Skeletal muscle cell (primary cell): ENCODE results near the gene CLMP.
"Not testable (repeated sequence)": the region's sequence is repeated elsewhere in the genome, so short reads cannot be mapped to it uniquely, and the experiment has no call there.

Source experiments
- DNase-seq: peaks from one replicate; pipeline ENCODE4 v3.0.0-alpha.2; 2010; ENCODE audit warnings: low read depth
- H3K4me3 ChIP-seq: 2 replicates; pipeline ENCODE4 v1.5.1; 2011; ENCODE audit warnings: low read depth, mild to moderate bottlenecking, control low read depth, low read length, moderate library complexity

CLMP gene

GRCh38 chr11:123174196-123175183 is 20.6 kb downstream of the CLMP start:
- H3K4me3 ChIP-seq: no peak overlapping the region
- DNase-seq: peak; percentile 95

- DNase-seq: no peak
Observed at GRCh38 chr11:123173856-123174186, 21.2 kb downstream of the CLMP start.

GRCh38 chr11:123173040-123173855 is 21.8 kb downstream of the CLMP start:
- peak; percentile 99 for DNase-seq

More at GRCh38 chr11:123173856-123174186, 21.2 kb downstream of the CLMP start:
- no peak overlapping the region for H3K4me3 ChIP-seq

GRCh38 chr11:123170929-123171328 is 24.1 kb downstream of the CLMP start:
- H3K4me3 ChIP-seq: no peak overlapping the region
- DNase-seq: no peak

More at GRCh38 chr11:123173040-123173855, 21.8 kb downstream of the CLMP start:
- no peak overlapping the region for H3K4me3 ChIP-seq

GRCh38 chr11:123169821-123170220 is 25.2 kb downstream of the CLMP start:
- no peak overlapping the region for H3K4me3 ChIP-seq
- DNase-seq: no peak

GRCh38 chr11:123168955-123169484 is 26.0 kb downstream of the CLMP start:
- no peak for DNase-seq
- H3K4me3 ChIP-seq: no peak overlapping the region

GRCh38 chr11:123168241-123168640 is 26.8 kb downstream of the CLMP start:
- no peak for DNase-seq
- H3K4me3 ChIP-seq: no peak overlapping the region

- no peak for DNase-seq
- no peak overlapping the region for H3K4me3 ChIP-seq
Observed at GRCh38 chr11:123166071-123166559, 28.9 kb downstream of the CLMP start.

GRCh38 chr11:123164732-123165450 is 30.2 kb downstream of the CLMP start:
- DNase-seq: no peak
- H3K4me3 ChIP-seq: no peak overlapping the region

- DNase-seq: no peak
Observed at GRCh38 chr11:123163621-123164020, 31.4 kb downstream of the CLMP start.

GRCh38 chr11:123161376-123162030 is 33.5 kb downstream of the CLMP start:
- DNase-seq: no peak
- H3K4me3 ChIP-seq: no peak overlapping the region

More at GRCh38 chr11:123163621-123164020, 31.4 kb downstream of the CLMP start:
- H3K4me3 ChIP-seq: no peak overlapping the region

- H3K4me3 ChIP-seq: no peak overlapping the region
- no peak for DNase-seq
Observed at GRCh38 chr11:123159183-123159857, 35.7 kb downstream of the CLMP start.

GRCh38 chr11:123158033-123159003 is 36.7 kb downstream of the CLMP start:
- H3K4me3 ChIP-seq: no peak overlapping the region
- no peak for DNase-seq

GRCh38 chr11:123152951-123153350 is 42.1 kb downstream of the CLMP start:
- no peak for DNase-seq
- no peak overlapping the region for H3K4me3 ChIP-seq

- DNase-seq: not testable (repeated sequence)
Observed at GRCh38 chr11:123152346-123152745, 42.7 kb downstream of the CLMP start.

GRCh38 chr11:123151796-123152195 is 43.3 kb downstream of the CLMP start:
- no peak for DNase-seq
- H3K4me3 ChIP-seq: no peak overlapping the region

More at GRCh38 chr11:123152346-123152745, 42.7 kb downstream of the CLMP start:
- H3K4me3 ChIP-seq: not testable (repeated sequence)

GRCh38 chr11:123151366-123151765 is 43.7 kb downstream of the CLMP start:
- H3K4me3 ChIP-seq: no peak overlapping the region
- no peak for DNase-seq
